GM18508 (cell line): ENCODE data around the gene SMIM29.

Experiments used
- ATAC-seq: cut with Tn5 transposase; IDR thresholded peaks from one replicate; pipeline ENCODE4 v1.9.1; 2021; ENCODE audit warnings: moderate number of reproducible peaks; ENCODE audit not compliant: insufficient read depth, unreplicated experiment

Gene SMIM29

DNA sequence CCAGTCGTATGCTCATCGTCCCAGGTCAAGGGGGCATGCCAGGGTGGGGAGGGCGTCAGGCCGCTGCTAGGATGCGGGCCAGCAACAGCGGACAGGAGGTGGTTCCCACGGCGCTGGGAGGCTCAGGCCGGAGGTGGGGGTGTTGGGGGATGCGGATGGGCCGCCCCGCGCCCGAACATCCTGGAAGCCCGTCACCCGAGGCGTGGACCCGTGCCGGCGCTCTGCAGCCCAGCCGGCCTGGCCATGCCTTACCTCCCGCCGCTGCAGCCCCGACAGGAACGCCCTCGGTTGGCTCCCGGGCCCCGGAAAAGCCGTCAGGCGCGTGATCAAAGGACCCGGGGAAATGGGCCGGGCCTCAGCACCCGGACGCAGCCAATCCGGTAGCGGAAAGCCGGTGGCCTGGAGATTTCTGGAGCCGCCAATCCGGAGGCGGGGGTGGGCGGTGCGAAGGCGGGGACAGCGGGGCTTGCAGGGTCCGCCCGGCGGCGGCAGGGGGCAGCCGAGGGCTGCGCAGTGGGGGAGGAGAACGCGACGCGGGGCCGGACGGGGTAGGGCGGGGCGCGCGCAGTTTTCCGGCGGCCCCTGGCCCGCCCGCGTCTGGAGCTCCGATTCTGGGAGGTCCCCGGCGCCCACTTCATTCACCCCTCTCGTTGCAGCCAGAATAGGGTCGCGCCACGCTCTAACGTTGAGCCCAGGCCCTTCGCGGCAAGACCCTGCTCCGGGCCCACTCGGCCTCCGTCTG lies at the start of gene SMIM29:
Gene SMIM29, minus strand, starts transcription at position 280 of the 742 bp plus-strand sequence. CDS start 1,215 bp downstream, outside the sequence.
- no peak for ATAC-seq

DNA sequence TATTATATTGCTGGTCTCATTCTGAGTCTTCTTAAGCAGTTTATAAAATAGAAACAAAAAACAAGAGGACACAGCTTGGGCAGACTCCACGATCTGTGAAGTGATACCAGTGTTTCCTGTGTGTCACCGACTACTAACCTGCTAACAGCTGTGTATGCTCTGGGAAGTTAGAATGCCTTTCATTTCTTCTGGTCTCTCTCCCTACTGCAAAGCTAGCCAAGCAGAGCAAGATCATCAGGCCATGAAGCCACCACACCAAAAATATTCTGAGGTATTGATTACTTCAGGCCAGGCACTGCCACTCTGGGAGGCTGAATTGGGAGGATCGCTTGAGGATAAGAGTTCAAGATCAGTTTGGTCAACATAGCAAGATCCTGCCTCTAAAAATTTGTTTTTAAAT lies 46.9 kb upstream of the SMIM29 start:
- ATAC-seq = peak; percentile 75

DNA sequence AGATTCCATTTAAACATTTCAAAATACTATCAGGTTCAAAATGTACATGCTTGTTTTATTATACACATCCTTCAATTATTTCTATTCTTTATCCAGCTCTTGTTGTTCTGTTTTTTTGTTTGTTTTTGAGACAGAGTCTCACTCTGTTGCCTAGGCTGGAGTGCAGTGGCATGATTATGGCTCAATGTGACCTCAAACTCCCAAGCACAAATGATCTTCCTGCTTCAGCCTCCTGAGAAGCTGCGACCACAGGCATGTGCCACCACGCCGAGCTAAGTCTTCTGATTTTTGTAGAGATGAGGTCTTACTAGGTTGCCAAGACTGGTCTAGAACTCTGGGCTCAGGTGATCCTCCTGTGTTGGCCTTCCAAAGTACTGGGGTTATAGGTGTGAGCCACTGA lies 44.1 kb upstream of the SMIM29 start:
- ATAC-seq = no peak

DNA sequence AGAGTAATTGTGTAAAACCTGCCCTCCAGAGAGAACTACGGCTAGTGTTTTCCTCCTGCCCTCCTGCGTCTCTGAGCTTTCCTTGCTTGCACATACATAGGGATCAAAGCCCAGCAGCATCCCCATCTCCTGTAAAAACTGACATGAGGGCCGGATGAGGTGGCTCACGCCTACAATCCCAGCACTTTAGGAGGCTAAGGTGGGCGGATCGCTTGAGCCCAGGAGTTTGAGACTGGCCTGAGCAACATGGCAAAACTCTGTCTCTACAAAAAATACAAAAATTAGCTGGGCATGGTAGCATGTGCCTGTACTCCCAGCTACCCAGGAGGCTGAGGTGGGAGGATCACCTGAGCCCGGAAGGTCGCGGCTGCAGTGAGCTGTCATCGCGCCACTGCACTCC lies 40.3 kb upstream of the SMIM29 start:
- ATAC-seq = no peak

DNA sequence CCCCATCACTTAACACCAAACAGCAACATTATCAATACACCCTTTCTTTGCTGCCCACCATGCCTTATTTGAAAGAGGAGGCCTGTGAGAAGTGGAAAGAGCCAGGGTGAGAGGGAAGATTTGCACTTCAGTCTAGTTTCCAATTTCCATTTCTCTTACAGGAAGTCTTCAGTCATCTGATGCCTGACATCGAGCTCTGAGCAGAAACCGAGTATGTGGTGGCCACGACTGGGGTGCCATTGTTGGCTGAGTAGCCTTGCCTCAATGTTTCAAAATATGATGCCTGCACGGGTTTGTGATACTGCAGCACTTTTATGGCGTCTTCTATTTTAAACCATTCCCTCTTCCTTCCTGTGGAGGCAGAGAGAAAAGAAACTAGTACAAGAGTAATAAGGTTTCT lies 39.8 kb upstream of the SMIM29 start:
- no peak for ATAC-seq

DNA sequence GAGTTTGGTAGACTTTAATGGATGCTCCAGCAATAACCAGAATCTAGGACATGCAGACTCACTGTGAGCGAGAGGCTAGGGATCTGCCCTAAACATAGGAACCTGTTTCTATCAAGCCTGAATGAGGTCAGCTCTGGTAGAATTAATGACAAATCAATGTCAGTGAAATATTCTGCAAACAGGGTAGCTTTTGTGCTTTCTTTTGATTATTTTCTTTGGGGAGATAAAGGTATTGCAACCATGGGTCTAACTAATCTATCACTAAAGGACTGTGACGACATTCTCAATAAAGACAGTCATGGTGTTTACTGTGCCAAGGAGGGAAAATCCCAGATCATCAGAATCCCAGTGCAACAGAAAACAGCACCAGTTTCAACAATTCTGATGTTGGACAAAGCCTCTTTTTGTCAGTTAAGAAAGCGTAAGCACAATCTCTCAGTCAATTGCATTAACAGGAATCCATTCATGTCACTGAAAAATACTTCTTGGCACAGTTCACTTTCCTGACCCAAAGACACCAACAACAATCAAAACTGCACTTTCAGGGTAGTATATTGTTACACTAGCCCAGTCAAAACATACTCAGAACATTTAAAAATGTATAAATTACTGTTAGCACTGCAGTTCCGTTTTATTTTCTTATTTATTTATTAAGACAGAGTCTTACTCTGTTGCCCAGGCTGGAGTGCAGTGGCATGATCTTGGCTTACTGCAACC lies 36.8 kb upstream of the SMIM29 start:
- no peak for ATAC-seq

DNA sequence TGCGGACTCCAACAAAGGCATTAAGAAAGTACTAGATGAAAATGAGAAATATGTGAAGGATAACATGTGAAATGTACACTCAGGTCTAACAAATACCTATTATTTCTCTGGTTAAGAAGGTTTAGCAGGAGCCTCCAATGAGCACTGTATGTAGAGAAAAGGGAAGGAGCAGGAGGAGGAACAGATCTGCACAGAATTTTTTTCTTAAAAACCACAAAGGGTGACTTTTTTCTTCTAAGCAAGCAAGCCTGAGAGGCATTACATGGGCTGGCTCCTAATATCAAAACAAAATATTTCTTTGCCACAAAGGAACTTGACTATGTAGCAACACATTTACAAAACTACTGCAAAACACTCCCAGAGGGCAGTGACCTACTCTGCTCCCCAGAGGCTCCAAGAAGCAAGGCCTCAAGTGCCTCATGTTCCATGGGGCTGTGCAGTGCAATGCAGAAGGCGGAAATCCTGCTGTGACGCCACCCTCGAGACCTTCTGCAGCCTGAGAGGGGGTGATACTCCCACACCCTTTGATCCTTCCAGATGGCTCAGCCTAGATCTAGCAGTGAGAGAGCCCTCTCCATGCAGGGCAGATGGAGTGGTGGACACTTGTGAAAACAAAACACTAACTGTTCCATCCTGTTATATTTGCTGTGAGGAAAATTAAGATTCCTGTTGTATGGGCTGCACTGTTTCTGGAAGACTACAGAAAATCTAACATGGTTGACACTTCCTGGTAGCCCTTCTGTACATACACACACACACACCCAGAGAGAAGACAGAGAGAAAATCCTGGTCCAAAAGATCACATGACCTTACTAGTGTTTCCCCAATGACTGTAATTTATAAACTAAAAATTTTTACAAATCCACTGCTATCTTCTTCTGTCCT lies 36.0 kb upstream of the SMIM29 start:
- ATAC-seq = no peak

DNA sequence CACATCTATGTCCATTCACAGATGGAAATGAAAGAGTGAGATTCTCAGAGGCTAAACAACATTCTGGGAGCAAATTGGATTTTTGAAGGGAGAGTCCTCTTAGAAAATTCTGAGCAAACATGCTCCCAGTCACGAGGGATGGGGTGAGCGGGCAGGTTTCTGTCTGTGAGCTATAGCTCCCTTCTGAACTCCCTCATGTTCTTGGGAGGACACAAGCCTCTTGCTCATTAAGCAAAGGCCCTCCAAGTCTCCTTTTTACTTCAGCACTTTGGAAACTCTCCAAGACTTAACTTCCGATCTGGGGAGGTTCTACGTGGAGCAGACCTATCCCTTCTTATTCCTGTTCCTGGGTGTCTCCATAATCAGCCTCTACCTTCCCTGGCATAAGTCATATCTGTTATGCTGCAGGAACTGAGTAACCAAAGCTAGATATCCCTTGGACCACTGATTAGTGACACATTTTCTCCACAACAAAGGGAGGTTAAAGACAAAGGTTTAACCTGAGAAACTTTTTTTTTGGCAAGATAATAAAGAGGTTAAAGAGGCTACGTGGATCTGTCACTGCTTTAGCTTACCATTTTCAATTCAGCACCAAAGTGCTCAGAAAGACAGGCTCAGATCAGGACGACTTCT lies 33.0 kb upstream of the SMIM29 start:
- no peak for ATAC-seq

DNA sequence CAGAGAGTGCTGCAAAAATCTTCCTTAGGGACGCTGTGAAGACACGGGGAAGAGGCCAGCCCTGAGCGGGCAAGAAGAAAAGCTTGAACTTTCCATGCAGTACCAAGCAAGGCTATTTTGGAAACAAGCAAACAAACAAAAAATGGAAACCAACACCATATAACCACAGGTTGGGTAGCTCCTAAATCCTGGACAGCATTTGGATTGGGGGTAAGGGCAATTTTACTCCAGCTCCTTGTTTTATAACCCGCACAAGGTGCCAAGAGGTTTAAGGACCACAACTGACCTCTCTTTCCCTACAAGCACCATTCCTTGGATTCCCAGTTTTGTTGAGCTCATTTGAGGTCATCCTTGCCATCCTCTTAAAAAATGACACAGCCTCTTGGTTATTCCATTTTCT lies 31.4 kb upstream of the SMIM29 start:
- ATAC-seq = no peak

DNA sequence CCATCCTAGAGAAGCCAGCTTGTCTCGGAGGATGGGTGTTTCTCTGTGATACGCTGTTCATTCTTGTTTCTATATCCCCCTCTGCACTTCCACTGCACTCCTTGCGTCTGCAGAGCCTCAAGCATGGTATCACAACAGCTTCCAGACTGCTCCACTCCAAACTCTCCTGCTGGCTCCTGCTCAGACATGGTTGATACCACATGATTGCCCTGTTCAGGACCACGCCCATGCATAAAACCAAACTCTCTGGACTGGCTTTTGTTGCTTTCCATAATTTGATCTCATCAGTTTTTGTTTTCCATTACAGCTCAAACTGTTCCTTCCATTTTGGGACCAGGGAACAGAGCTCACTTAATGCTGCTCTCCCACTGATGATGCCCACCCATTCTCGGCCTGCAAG lies 30.0 kb upstream of the SMIM29 start:
- ATAC-seq = no peak

DNA sequence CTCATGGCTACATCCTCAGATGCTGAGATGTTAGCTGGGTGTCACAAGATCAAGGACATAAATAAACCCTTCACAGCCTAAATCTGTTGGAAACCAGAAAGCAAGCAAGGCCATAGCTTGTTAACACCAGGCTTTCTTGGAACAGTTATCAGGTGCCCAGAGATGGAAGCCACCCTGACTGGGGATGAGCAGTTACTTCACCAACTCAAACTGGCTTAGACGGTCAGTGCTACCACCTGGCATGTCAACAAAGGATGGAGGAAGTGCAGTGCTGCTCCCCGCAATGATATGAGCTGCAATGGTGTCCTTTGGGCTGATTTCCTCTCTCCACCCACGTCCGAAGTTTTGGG lies 28.9 kb upstream of the SMIM29 start:
- no peak for ATAC-seq

DNA sequence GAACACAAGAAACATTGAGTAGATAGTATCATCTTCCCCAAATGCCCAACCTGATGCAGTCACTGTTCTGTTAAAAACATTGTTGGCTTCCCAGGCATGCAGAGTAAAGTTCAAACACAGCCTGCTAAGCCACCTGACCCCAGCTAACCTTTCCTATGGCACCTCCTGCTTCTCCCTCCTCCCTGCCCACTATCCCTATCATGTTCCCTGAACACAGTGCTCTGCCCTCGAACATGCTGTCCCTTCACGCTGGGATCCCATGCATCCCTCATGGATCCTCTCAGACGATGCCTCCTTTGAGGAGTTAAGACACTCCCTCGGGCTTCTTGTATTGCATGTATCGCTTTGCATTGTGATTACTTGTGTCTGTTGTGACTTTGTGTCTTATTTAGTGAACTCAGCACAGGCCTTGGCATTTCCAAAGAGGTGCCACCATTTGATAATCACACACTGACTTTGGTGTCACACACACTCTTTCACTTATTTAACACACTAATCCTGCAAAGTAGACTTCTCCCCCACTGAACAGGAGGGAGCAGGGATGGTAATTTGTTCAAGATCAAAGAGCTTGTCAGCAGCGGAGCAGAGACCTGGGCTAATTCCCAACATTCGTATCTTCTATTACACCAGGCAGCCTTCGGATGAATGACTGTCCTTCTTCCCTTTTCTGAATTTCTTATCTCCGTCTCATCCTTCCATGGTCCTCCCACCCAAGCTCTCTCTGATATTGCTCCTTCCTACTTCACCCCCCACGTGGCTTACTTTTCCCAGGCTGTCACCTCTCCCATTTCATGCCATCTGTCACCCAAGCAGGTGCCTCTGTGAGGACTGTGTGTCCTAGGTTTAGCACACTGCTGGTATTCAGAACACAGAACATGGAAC lies 28.3 kb upstream of the SMIM29 start:
- ATAC-seq = no peak

DNA sequence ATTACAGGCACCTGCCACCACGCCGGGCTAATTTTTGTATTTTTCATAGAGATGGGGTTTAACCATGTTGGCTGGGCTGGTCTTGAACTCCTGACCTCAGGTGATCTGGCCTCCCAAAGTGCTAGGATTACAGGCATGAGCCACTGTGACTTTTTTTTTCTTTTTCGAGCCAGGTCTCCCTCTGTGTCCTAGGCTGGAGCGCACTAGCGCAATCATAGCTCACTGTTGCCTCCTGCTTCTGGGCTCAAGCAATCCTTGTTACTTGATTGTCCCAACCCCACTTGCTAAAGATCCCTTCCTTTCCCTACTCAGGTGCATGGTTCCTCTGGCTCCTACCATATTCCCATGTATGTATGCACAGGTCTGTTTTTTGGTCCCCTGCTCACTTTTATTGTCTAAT lies 27.4 kb upstream of the SMIM29 start:
- no peak for ATAC-seq

DNA sequence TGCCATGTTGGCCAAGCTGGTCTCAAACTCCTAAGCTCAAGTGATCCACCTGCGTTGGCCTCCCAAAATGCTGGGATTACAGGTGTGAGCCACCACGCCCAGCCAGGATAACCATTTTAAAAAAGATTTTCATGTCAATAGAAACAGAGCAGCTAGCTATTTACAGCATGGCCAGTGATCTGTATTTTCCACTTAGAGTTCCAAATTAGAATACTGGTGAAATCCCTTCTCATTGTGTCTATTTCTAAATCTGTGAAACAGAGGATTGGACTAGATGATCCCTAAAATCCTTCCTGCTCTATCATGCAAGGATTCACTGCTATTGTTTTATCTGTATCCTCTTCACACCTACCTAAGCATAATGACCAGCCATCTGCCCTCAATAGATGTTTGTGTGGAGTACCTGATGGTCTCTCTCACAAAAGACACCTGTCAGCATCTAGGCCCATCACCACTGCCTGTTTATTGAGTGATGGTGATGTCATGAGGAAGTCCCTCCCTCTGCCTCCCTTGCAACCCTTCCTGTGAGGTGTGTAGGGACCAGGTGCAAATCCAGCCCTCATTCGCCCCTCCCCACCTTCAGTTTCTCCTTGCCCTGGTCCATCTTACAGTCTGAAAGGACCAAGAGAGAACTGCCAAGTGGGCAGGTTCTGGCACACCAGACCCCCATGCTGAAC lies 26.5 kb upstream of the SMIM29 start:
- ATAC-seq = no peak

DNA sequence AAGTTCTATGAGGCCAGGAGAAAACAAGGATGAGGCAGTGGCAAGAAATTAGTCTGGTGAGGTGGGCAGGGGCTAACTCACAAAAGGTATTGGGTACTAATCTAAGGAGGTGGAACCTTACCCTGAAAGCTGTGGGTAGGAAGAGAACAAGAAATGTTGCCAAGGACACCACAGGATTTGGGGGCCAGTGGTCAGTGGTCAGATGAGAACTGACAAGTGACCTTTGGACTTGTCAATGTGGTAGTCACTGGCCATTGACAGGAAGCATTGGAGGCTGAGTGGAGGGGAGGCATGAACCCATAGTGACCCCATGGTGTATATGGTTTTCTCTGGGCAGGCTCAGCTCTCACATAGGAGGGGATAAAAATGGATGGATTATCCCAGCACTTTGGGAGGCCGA lies 25.3 kb upstream of the SMIM29 start:
- ATAC-seq = no peak

DNA sequence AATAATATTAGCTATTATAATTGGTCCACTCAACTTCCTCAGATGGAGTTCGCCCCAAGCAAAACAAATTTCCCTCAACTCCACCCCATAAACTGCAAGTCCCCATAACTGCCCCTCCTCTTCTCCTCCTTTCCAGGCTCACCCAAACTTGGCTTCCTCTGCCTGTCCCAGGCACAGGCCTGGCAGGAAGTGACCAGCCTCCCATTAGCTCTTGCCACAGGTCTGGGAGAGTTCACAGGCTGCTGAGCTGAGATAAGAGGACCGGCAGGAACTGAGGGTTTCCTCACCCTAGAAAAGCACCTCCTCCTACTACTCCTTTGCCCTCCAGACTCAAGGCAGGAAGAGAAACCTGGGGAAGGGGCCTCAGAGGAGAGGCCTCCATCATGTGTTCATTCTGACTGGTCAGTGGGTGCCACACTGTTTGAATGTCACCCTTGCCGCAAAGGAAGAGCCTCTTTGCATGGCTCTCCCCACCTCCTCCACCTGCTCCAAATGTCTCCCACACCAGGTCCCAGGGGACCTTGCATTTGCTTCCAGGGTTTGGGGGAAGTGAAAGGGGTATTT lies 24.5 kb upstream of the SMIM29 start:
- ATAC-seq = no peak

DNA sequence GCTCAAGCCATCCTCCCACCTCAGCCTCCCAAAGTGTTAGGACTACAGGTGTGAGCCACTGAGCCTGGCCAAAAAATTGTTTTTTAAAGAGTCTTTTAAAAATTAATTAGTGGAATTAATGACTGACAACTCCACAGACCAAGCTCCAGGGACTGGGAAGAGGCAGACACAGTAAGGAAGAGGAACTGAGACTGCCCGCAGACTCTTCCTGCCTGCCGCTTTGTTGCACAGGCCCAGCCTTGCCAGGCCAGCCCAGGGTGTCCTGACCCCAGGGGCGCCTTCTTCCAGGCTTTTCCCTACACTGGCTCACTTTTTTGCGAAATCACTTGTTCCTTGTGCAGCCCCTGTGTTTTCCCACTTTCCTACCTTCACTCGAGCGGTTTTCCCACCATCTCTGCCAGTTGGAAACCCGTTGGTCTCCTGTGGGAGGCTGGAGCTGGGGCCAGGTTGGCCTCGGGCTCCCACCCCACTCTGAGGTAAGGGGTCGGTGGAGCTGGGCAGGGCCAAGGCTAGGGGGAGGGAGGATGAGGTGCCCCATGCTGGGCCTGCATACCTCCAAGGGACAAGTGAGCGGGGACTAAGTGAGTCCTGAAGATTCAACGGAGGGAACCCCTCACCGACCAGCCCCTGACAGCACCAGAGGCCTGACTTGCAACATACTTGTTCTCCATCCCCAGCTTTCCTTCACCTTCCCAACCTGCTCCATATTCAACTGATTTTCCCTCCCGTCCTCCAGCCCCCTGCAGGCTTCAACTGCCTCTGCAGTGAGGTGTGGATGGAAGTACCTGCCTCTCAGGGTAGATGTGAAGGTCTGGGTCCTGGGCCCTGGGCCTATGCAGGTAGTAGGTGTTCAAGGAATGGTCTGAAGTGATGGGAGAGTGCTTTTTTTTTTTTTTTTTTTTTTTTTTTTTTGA lies 23.5 kb upstream of the SMIM29 start:
- no peak for ATAC-seq
